K562 (cell line): ENCODE results near the gene PHLDB1. TPM values are rescaled to one million over a fixed set of nuclear protein-coding genes. Genes with fewer than 3 reads are reported as not detected.
A peak's percentile ranks its signal among the peaks of the same experiment; 100 is the strongest.

Experiments
- ATAC-seq: fragments of 200-7000 bp; cut with Tn5 transposase; 3 replicates; pipeline ENCODE4 v1.9.1; 2020; ENCODE audit warnings: moderate library complexity
- BruUV-seq: library from RNA; stranded (reverse); fragments of 400-500 nt; replicated peaks from 2 replicates; lab custom pipeline; 2021; lab: Mats Ljungman, UMichigan
- CTCF ChIA-PET: fragments of 300-600 bp; formaldehyde crosslinking; extraction: SDS; loops from one replicate; lab custom pipeline; 2021; ENCODE audit warnings: low intra/inter-chr PET ratio; lab: Yijun Ruan, JAX
- POLR2A ChIA-PET: fragments of 300-600, 350-650 bp; sonication (Branson Sonifier 250); formaldehyde crosslinking; extraction: SDS; loops from one replicate; lab custom pipeline; 2021; ENCODE audit warnings: antibody characterized with exemption, inconsistent platforms; lab: Yijun Ruan, JAX
- DNase-seq, 4 experiments: peaks; one replicate each; pipeline versions ENCODE4 v3.0.0 to v3.0.0-alpha.2; 2011 to 2018; ENCODE audit warnings: low spot score in 3 of 4, mixed read lengths in 3 of 4; ENCODE audit errors: extremely low read depth in 1 of 4
- FAIRE-seq: peaks from 2 replicates; lab custom pipeline; 2011; peaks lifted over from hg19 to GRCh38; lab: Jason Lieb, UNC
- H2AFZ ChIP-seq: 2 replicates; pipeline ENCODE4 v1.6.0; 2011; ENCODE audit warnings: low read depth, low read length, control low read depth, inconsistent platforms
- H3K27ac ChIP-seq: fragments of 200-600 bp; 3 replicates; pipeline ENCODE4 v1.8.0; 2011; ENCODE audit warnings: low read depth, mild to moderate bottlenecking, control low read depth, inconsistent platforms, low read length, moderate library complexity, mixed read lengths; ENCODE audit errors: extremely low read depth
- H3K27me3 ChIP-seq, 2 experiments: fragments of 300-600 bp in 1 of 2; 2 replicates in 1 of 2; 3 replicates in 1 of 2; pipeline versions ENCODE4 v1.6.0 to v1.8.0; 2011; ENCODE audit warnings: inconsistent platforms in 2 of 2, low read length in 2 of 2, mild to moderate bottlenecking in 1 of 2, mixed read lengths in 1 of 2, moderate library complexity in 1 of 2; ENCODE audit not compliant: control insufficient read depth in 2 of 2, insufficient read depth in 2 of 2
- H3K36me3 ChIP-seq: fragments of 300-600 bp; 3 replicates; pipeline ENCODE4 v1.8.0; 2011; ENCODE audit warnings: mild to moderate bottlenecking, low read length, inconsistent platforms; ENCODE audit not compliant: control insufficient read depth, insufficient read depth
- H3K4me1 ChIP-seq, 2 experiments: fragments of 200-600 bp in 1 of 2; replicated peaks in 1 of 2; 2 replicates in 1 of 2; 3 replicates in 1 of 2; pipeline versions ENCODE4 v1.5.1 to v1.8.0; 2011; ENCODE audit warnings: inconsistent platforms in 2 of 2, low read length in 2 of 2, mild to moderate bottlenecking in 1 of 2, mixed read lengths in 1 of 2, moderate library complexity in 1 of 2; ENCODE audit not compliant: control insufficient read depth in 2 of 2, insufficient read depth in 2 of 2
- H3K4me2 ChIP-seq: 2 replicates; pipeline ENCODE4 v1.6.1; 2011; ENCODE audit warnings: low read length, control low read depth, inconsistent platforms, mixed read lengths; ENCODE audit not compliant: insufficient read depth
- H3K4me3 ChIP-seq: fragments of 200-600 bp; sonication (generic), shearing (Covaris generic); 2 replicates; pipeline ENCODE4 v1.5.1; 2016; ENCODE audit warnings: control low read depth, inconsistent platforms
- H3K79me2 ChIP-seq: fragments of 200-600 bp; 3 replicates; pipeline ENCODE4 v1.8.0; 2011; ENCODE audit warnings: low read length, inconsistent platforms; ENCODE audit not compliant: control insufficient read depth, insufficient read depth
- H3K9ac ChIP-seq, 2 experiments: 2 replicates each; pipeline versions ENCODE4 v1.6.0 to v1.6.1; 2011; ENCODE audit warnings: low read depth in 2 of 2, low read length in 2 of 2, control low read depth in 1 of 2, inconsistent platforms in 1 of 2, mild to moderate bottlenecking in 1 of 2, mixed read lengths in 1 of 2; ENCODE audit not compliant: insufficient read depth in 1 of 2
- H3K9me1 ChIP-seq: one replicate; pipeline ENCODE4 v1.6.0; 2011; ENCODE audit warnings: inconsistent platforms, mild to moderate bottlenecking, low read length, moderate library complexity; ENCODE audit not compliant: control insufficient read depth, insufficient read depth
- H3K9me3 ChIP-seq: replicated peaks from 2 replicates; pipeline ENCODE4 v1.5.1; 2011; ENCODE audit warnings: low read depth, low read length, inconsistent platforms; ENCODE audit not compliant: control insufficient read depth, insufficient read depth
- H4K20me1 ChIP-seq: replicated peaks from 2 replicates; pipeline ENCODE4 v1.6.1; 2011; ENCODE audit warnings: low read length, inconsistent platforms, mixed read lengths; ENCODE audit not compliant: control insufficient read depth, insufficient read depth
- PKNOX1 ChIP-seq: fragments of 450-650 bp; IDR thresholded peaks from 2 replicates; pipeline ENCODE4 v1.6.1; 2016
- PTBP1 ChIP-seq: fragments of 200-400 bp; formaldehyde crosslinking; IDR thresholded peaks from 2 replicates; pipeline ENCODE4 v1.6.1; 2017; ENCODE audit warnings: low read depth, low read length
- RFX7 ChIP-seq: fragments of 250-450 bp; sonication (Bioruptor Pico); IDR thresholded peaks from 2 replicates; pipeline ENCODE4 v1.5.1; 2021; ENCODE audit warnings: mild to moderate bottlenecking
- ZFP36 ChIP-seq: fragments of 150-350 bp; IDR thresholded peaks from 2 replicates; pipeline ENCODE4 v1.6.1; 2018; ENCODE audit warnings: low read length, low read depth; ENCODE audit not compliant: partially characterized antibody
- WGBS: fragments of 100-300 bp; shearing (Covaris generic); methylation state at CpG from one replicate; pipeline ENCODE4 v1.1.6; 2016; ENCODE audit warnings: low coverage, mixed read lengths; ENCODE audit not compliant: insufficient coverage; ENCODE audit errors: missing lambda C conversion rate; 5-methylcytosine and 5-hydroxymethylcytosine counted together
- in situ Hi-C: fragments of 300-500 bp; cut with MboI; formaldehyde crosslinking; loops from 4 replicates; pipeline ENCODE4 v1.15.0; 2018; ENCODE audit warnings: inconsistent platforms, mixed read lengths
- intact Hi-C: fragments of 100-400 bp; cut with micrococcal nuclease; formaldehyde crosslinking; loops from 2 replicates; pipeline ENCODE4 v1.14.2; 2022
- polyA plus RNA-seq, 8 experiments: library from polyadenylated mRNA; depleted of rRNA in 4 of 8; stranded (reverse) in 5 of 8; unstranded in 3 of 8; fragments of >200 nt; fragmentation: Nextera tagmentation in 2 of 8; fragmentation: Illumina TruSeq in 1 of 8; extraction: Ambion mirVana in 2 of 8; extraction: Trizol in 1 of 8; gene quantifications; 2 replicates each; pipeline versions ENCODE4 v1.2.1 to v1.2.3, GENCODE V29; 2011 to 2014; ENCODE audit warnings: inconsistent platforms in 1 of 8, missing spikeins in 1 of 8
- total RNA-seq, 7 experiments: library from RNA; depleted of rRNA in 6 of 7; stranded (reverse); fragments of >200 nt in 6 of 7; fragmentation: Illumina TruSeq in 2 of 7; extraction: Trizol in 2 of 7; gene quantifications; 2 replicates each; pipeline versions ENCODE4 v1.2.1 to v1.2.3, GENCODE V29; 2011 to 2021; ENCODE audit warnings: low replicate concordance in 1 of 7

PHLDB1 gene
- total and polyA plus RNA-seq, 9 of the 15 experiments (the other 6 are each of a cell fraction or from before 2014, with no cell fraction given) = 2.0 to 28.7 (median 16.2) TPM

GRCh38 chr11:118662401-118663271 is 55.2 kb downstream of the PHLDB1 start:
- H3K4me1 ChIP-seq = peaks cover 2 to 32% of the 10 kb centered on the region in 2 experiments; a peak in 3 of 5 replicates
- H3K9me1 ChIP-seq = peaks cover 9% of the 10 kb centered on the region
- H2AFZ ChIP-seq = no peak overlapping the region
- H3K79me2 ChIP-seq = no peaks in the 10 kb centered on the region
- in situ Hi-C loops (no loop called here), intact Hi-C loops (no loop called here)
- no peaks in the 10 kb centered on the region for H3K27me3 ChIP-seq
- no peaks in the 10 kb centered on the region for H3K36me3 ChIP-seq
- H3K4me3 ChIP-seq = no peak overlapping the region
- ATAC-seq = no peak
- no peak for DNase-seq
- FAIRE-seq = no peak
- ChIA-PET CTCF (interaction anchor here (0.6 kb wide), 1 partner anchor 660 kb away, joined by 5 read pairs; no protein-coding TSS in a partner anchor), POLR2A (interaction anchor here (0.6 to 1.0 kb wide), 3 partner anchors 54 to 366 kb away, joined by 3 to 4 read pairs (median 3); no protein-coding TSS in a partner anchor)
- H3K27ac ChIP-seq = no peak overlapping the region
- H4K20me1 ChIP-seq = no peaks in the 10 kb centered on the region
- 12% methylated on average over 7 of the region's 8 CpGs for WGBS
- no TSS peak for BruUV-seq
- TF ChIP-seq ZFP36 = peak; percentile 80
- TF ChIP-seq RFX7 (CRISPR knock-in tag) = no peak
- H3K4me2 ChIP-seq = no peak overlapping the region
- H3K9me3 ChIP-seq = no peaks in the 10 kb centered on the region
- H3K9ac ChIP-seq = no peak overlapping the region; a peak in 1 of 4 replicates

- intact Hi-C loops (no loop called here), in situ Hi-C loops (no loop called here)
- BruUV-seq = no TSS peak
- H2AFZ ChIP-seq = no peak overlapping the region
- ChIA-PET POLR2A (interaction anchor here (0.6 to 1.0 kb wide), 3 partner anchors 55 to 365 kb away, joined by 3 to 4 read pairs (median 3); no protein-coding TSS in a partner anchor), CTCF (no interaction called here)
- H3K27me3 ChIP-seq = no peaks in the 10 kb centered on the region
- peaks cover 2 to 28% of the 10 kb centered on the region in 2 experiments; a peak in 3 of 5 replicates for H3K4me1 ChIP-seq
- ATAC-seq (no peak), FAIRE-seq (no peak), DNase-seq (no peak)
- H3K9me3 ChIP-seq = no peaks in the 10 kb centered on the region
- H4K20me1 ChIP-seq = no peaks in the 10 kb centered on the region
- H3K4me3 ChIP-seq = no peak overlapping the region
- TF ChIP-seq PTBP1 = no peak
- 0 out of 2 replicates have a peak, but pooled peaks have one; percentile 14 for TF ChIP-seq PKNOX1
- peaks cover 6% of the 10 kb centered on the region for H3K9me1 ChIP-seq
- no peak overlapping the region for H3K27ac ChIP-seq
- WGBS = 30% methylated on average over 4 of the region's 4 CpGs
- no peaks in the 10 kb centered on the region for H3K79me2 ChIP-seq
- no peak overlapping the region for H3K4me2 ChIP-seq
- H3K36me3 ChIP-seq = no peaks in the 10 kb centered on the region
- no peak overlapping the region; a peak in 1 of 4 replicates for H3K9ac ChIP-seq
Observed at GRCh38 chr11:118663381-118663780, 56.0 kb downstream of the PHLDB1 start.
